Endothelial cell of umbilical vein (primary cell): Measurements from ENCODE around the gene RIOX2.

Source experiments
- POLR2A ChIP-seq: IDR thresholded peaks from 2 replicates; pipeline ENCODE4 v1.6.1; 2012; ENCODE audit warnings: low read depth, mild to moderate bottlenecking, control low read depth, low read length
- TF ChIP-seq, protein P1 (sequence below), 2 donors: IDR thresholded peaks; 1 replicate in 1 of 2; 2 replicates in 1 of 2; pipeline ENCODE4 v1.5.1; 2011; ENCODE audit warnings: low read length in 2 of 2, mild to moderate bottlenecking in 2 of 2, moderate library complexity in 2 of 2, control low read depth in 1 of 2, inconsistent platforms in 1 of 2, low read depth in 1 of 2; ENCODE audit not compliant: insufficient read depth in 1 of 2; ENCODE audit errors: extremely low read depth in 1 of 2

DNA sequence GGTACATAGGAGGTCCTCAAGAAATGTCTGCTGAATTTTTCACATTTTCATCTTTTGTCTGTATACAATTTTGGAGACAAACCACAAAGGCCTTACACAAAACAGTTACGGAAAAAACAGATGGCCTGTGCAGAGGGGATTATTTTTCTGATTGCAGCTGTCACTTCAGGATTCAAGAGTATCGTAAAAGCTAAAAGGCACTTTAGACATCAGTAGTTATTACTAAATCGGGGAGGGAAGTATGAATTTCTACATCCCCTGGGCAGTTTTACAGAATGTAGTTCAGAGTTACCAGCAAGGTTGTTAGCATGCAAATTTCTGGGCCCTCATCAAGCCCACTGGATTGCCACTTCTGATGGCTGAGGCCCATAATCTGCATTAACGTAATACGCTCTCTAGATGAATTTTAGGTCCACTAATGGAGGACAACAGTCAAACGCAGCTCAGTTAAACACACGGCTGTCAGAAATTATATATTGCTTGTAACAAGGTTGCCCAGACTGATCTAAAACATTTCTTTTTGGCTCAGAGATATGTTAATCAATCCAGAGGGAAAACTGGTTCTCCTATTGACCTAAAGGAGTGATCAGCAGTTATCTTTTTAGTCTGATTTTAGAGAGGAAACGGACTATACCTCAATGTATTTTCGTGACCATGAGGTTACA lies 1.1 kb downstream of the RIOX2 start:
- TF ChIP-seq, protein P1, sequence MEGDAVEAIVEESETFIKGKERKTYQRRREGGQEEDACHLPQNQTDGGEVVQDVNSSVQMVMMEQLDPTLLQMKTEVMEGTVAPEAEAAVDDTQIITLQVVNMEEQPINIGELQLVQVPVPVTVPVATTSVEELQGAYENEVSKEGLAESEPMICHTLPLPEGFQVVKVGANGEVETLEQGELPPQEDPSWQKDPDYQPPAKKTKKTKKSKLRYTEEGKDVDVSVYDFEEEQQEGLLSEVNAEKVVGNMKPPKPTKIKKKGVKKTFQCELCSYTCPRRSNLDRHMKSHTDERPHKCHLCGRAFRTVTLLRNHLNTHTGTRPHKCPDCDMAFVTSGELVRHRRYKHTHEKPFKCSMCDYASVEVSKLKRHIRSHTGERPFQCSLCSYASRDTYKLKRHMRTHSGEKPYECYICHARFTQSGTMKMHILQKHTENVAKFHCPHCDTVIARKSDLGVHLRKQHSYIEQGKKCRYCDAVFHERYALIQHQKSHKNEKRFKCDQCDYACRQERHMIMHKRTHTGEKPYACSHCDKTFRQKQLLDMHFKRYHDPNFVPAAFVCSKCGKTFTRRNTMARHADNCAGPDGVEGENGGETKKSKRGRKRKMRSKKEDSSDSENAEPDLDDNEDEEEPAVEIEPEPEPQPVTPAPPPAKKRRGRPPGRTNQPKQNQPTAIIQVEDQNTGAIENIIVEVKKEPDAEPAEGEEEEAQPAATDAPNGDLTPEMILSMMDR (IDR thresholded peaks at IDR 0.05; ENCODE audit: extremely low read depth in 1 of 2, insufficient read depth in 1 of 2, low read depth in 1 of 2, low read length in 2 of 2): no peak
- TF ChIP-seq POLR2A: no peak
